ENCODE data around the gene IL36G.

The IL36G gene

DNA sequence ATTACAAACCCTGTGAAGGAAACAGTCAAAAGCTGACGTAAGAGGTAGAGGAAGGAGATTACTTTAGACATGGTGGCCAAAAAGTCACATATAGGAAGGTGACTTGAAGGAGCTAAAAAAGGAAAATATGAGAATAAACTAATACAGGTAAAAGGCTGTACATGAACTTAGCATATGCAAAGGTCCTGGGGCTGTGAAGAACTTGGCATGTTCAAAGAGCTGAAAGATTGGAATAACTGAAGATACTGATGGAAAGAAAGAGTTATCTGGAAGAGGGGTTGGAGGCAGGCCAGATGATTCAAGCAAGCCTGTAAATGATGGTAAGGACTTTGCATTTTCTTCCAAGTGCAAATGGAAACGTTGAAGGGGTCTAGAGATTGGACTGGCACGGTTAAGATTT, 40.7 kb downstream of the IL36G start:
- no peak for DNase-seq (ENCODE audit: low read depth in 2 of 2)

DNA sequence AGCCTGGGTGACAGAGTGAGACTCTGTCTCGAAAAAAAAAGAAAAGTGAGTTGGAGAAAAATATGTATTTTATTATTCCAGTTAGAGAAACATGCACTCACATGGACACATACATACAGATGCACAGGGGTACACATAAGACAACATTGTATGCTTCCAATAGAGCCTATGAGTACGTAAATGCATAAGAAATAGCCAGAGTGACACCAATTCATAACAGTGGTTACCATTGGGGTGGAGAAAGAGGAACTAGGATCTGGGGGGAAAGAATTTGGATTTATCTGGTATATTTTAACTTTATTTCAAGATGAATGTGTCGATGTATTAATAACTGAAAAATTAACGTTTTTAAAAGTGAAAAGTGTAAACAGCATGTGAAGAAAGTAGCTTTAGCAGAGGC, 43.5 kb downstream of the IL36G start:
- no peak for DNase-seq (ENCODE audit: low read depth in 2 of 2)

DNA sequence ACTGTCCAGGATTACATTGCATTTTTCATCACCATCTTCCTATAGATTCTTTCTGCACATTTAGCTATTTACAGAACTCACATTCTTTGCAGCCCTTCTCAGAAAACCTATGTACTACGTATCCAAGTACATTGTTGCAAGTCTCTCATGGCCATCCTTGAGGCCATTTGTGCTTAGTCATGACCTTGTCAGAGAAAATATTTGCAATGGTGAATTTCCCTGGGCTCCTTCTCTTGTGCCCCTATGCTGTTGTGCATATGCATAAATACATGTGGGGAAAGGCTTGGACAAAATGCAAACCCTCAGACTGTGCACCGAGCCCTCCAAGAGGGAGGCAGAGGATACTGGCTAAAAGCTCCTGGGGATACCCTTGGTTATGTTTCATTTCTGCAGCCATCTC, 47.0 kb downstream of the IL36G start:
- no peak for DNase-seq (ENCODE audit: low read depth in 2 of 2)

- no peak for DNase-seq (ENCODE audit: low read depth in 2 of 2)
Observed at GRCh38 chr2:113025737-113026136, 47.9 kb downstream of the IL36G start.

GRCh38 chr2:113027691-113028090, 49.9 kb downstream of the IL36G start:
- DNase-seq (ENCODE audit: low read depth in 2 of 2) = no peak

GRCh38 chr2:113028112-113028511, 50.3 kb downstream of the IL36G start:
- DNase-seq (ENCODE audit: low read depth in 2 of 2) = no peak

DNA sequence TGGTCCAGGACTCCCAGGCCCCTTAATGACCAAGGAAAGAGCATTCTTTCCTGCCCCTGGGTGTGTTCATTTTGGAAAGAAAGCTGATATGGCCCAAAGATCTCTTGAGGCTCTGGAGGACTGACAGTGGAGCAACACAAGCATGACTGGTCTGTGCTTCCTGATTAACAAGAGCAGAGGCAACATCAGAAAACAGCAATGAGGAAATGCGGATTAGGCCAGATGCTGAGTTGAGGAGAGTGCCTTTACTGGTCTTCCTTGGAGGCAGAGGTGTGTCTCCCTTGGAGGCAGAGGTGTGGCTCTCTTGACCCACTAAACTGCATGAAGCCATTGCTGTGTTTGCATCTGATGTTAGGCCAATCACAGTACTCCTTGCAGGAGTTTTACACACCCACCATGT, 54.9 kb downstream of the IL36G start:
- no peak for DNase-seq (ENCODE audit: low read depth in 2 of 2)

- no peak for DNase-seq (ENCODE audit: low read depth in 2 of 2)
Observed at GRCh38 chr2:113034016-113034415, 56.2 kb downstream of the IL36G start.
